RKO (cell line): ENCODE results near the gene OR4A47.
"Not testable (repeated sequence)": the region's sequence is repeated elsewhere in the genome, so short reads cannot be mapped to it uniquely, and the experiment has no call there.

ENCODE experiments used
- DNase-seq: peaks from one replicate; pipeline ENCODE4 v3.0.0-alpha.2; 2016; ENCODE audit warnings: low spot score

Gene OR4A47, protein sequence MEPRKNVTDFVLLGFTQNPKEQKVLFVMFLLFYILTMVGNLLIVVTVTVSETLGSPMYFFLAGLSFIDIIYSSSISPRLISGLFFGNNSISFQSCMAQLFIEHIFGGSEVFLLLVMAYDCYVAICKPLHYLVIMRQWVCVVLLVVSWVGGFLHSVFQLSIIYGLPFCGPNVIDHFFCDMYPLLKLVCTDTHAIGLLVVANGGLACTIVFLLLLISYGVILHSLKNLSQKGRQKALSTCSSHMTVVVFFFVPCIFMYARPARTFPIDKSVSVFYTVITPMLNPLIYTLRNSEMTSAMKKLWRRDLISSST

DNA sequence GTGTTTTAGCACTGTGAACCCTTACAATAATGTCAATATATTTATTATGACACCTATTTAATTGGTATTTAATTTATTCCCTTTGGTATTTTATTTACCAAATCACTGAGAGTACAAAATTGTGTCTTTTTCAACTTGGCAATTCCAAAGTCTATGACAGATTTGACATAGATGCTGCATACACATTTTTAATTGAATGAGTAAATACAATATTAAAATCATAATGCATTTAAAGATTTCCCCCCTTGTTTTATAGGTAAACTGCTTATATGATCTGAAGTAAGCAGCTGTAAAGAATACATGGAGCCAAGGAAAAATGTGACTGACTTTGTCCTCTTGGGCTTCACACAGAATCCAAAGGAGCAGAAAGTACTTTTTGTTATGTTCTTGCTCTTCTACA lies at the start of gene OR4A47:
TSS of gene OR4A47 (plus strand) at position 301 of the 400 bp plus-strand sequence. CDS start at position 301, 0 bp downstream.
- not testable (repeated sequence) for DNase-seq

DNA sequence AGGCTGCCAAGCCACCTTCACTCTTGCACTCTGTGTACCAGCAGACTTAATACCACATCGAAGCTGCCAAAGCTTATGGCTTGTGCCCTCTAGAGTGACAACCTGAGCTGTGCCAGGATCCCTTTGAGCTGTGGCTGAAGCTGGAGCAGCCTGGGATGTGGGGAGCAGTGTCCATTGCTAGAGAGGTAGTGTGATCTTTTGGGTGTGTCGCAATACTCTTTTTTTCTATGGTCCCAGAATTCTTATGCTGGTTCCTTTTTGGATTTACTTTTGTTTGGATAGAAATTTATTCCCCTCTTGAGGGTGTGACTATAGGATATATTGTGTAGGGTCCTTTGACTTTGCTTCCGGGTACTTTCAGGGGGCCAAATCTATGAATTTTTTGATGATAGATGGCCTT lies 32.7 kb upstream of the OR4A47 start:
- not testable (repeated sequence) for DNase-seq

DNA sequence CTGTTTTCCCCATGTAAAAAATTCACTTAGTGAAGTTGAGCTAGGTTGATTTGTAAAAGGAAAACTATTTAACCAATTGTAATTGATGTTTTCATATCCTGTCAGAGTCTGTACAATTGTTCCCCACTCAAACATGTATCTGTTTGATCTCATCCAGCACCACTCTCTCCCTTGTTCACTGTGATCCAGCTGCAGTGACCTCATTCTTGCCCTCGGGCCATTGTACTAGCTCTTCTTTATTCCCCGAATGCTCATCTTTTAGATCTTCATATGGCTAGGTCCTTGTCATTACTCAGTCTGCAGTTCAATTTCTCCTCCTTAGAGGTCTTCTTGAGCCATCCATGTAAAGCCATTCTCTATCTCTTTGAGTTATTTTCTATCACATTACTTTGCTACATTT lies 14.6 kb upstream of the OR4A47 start:
- not testable (repeated sequence) for DNase-seq

DNA sequence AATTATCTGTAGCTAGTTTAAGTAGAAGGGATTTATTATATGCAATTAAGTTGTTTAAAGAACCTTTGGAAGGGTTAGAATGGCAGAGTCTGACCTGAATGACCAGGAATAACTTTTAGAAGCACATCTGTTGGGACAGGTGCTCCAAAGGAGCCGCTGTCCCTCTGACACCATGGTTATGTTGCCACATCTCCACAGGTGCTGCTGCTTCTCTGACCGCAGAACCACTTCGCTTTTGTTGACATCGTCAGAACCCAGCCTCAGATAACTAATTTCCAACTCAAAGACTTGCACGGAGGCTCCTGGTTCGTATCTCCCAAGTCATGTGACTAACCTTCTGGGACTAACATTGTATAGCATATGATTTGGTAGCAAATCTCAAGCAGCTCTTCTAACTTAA lies 13.9 kb upstream of the OR4A47 start:
- DNase-seq = not testable (repeated sequence)

DNA sequence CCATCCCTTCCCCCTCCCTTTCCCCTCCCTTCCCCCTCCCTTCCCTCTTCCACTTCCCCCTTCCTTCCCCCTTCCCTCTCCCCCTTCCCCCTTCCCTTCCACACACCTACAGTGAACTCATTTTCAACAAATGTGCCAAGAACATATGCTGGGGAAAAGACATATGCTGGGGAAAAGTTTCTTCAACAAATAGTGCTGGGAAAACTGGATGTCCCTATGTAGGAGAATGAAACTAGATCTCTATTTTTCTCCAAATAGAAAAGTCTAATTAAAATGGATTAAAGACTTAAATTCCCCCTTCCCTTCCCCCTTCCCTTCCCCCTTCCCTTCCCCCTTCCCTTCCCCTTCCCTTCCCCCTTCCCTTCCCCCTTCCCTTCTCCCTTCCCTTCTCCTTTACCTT lies 17.6 kb downstream of the OR4A47 start:
- not testable (repeated sequence) for DNase-seq

DNA sequence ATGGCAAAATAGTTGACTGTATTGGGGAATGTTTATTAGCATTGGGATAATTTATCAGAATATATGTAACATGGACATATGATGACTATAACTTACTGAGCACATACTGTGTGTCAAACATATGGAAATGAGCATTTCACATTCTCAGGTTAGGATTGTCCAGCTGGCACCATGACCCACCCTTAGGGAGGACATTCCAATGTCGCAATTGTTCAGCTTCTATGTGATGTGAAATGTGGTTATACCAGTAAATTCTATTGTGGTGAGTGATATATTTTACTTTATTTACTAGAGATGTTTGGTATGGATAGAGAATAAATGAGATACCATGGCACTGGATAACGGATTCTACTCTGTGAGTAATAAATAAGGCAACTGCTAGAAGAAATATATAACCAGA lies 50.4 kb downstream of the OR4A47 start:
- DNase-seq = no peak
